DND-41 (cell line): ENCODE results near the gene ROMO1.

ENCODE experiments used
- ATAC-seq: fragments of 200-7000 bp; cut with Tn5 transposase; 3 replicates; pipeline ENCODE4 v1.9.1; 2021; ENCODE audit warnings: low read depth; ENCODE audit not compliant: insufficient read depth
- DNase-seq: peaks from one replicate; pipeline ENCODE4 v3.0.0-alpha.2; 2020
- H2AFZ ChIP-seq: 2 replicates; pipeline ENCODE4 v1.6.0; 2012; ENCODE audit warnings: low read depth, low read length
- H3K27ac ChIP-seq: 2 replicates; pipeline ENCODE4 v1.5.1; 2012; ENCODE audit warnings: low read length, inconsistent platforms
- H3K27me3 ChIP-seq: fragments of 200-600 bp; sonication (generic); 2 replicates; pipeline ENCODE4 v1.6.0; 2012; ENCODE audit warnings: low read length, mild to moderate bottlenecking, inconsistent platforms; ENCODE audit not compliant: insufficient read depth, poor library complexity
- H3K36me3 ChIP-seq: 2 replicates; pipeline ENCODE4 v1.5.1; 2012; ENCODE audit warnings: low read length, inconsistent platforms; ENCODE audit not compliant: insufficient read depth
- H3K4me1 ChIP-seq: 2 replicates; pipeline ENCODE4 v1.5.1; 2012; ENCODE audit warnings: mild to moderate bottlenecking, low read length; ENCODE audit not compliant: insufficient read depth
- H3K4me2 ChIP-seq: 2 replicates; pipeline ENCODE4 v1.6.0; 2012; ENCODE audit warnings: mild to moderate bottlenecking, moderate library complexity, low read length, inconsistent platforms; ENCODE audit not compliant: insufficient read depth
- H3K4me3 ChIP-seq, 2 experiments: fragments of 200-600 bp in 1 of 2; shearing (Covaris generic) in 1 of 2; 2 replicates each; pipeline ENCODE4 v1.5.1; 2012 to 2016; ENCODE audit warnings: inconsistent platforms in 2 of 2, low read length in 2 of 2, mild to moderate bottlenecking in 2 of 2, low read depth in 1 of 2, moderate library complexity in 1 of 2
- H3K79me2 ChIP-seq: 2 replicates; pipeline ENCODE4 v1.6.0; 2012; ENCODE audit warnings: low read length, inconsistent platforms; ENCODE audit not compliant: insufficient read depth
- H3K9ac ChIP-seq: 2 replicates; pipeline ENCODE4 v1.6.0; 2012; ENCODE audit warnings: low read depth, mild to moderate bottlenecking, inconsistent platforms, low read length, moderate library complexity
- H3K9me3 ChIP-seq: 2 replicates; pipeline ENCODE4 v1.5.1; 2012; ENCODE audit warnings: low read length, moderate library complexity, mild to moderate bottlenecking, inconsistent platforms; ENCODE audit not compliant: insufficient read depth, severe bottlenecking
- H4K20me1 ChIP-seq: 2 replicates; pipeline ENCODE4 v1.6.0; 2012; ENCODE audit warnings: low read length; ENCODE audit not compliant: insufficient read depth
- CTCF ChIP-seq: IDR thresholded peaks from 2 replicates; pipeline ENCODE4 v1.5.1; 2012; ENCODE audit warnings: borderline replicate concordance, low read length, moderate library complexity, mild to moderate bottlenecking; ENCODE audit not compliant: poor library complexity, severe bottlenecking; ENCODE audit errors: extremely low read depth
- EZH2 ChIP-seq: IDR thresholded peaks from 3 replicates; pipeline ENCODE4 v1.6.1; 2012; ENCODE audit warnings: borderline replicate concordance, low read depth, mild to moderate bottlenecking, moderate library complexity, low read length, inconsistent platforms; ENCODE audit not compliant: severe bottlenecking

Gene ROMO1

GRCh38 chr20:35652641-35653429 is 46.4 kb upstream of the ROMO1 start:
- peaks cover 100% of the 10 kb centered on the region for H3K79me2 ChIP-seq
- peaks cover 71% of the 10 kb centered on the region for H3K36me3 ChIP-seq
- ATAC-seq = no peak
- DNase-seq = peak; percentile 3
- H3K27ac ChIP-seq = no peak overlapping the region
- peaks cover 80% of the 10 kb centered on the region for H4K20me1 ChIP-seq
- H3K4me2 ChIP-seq = no peak overlapping the region
- no peaks in the 10 kb centered on the region for H3K27me3 ChIP-seq
- no peak overlapping the region for H3K4me3 ChIP-seq
- TF ChIP-seq CTCF (no peak), EZH2 (no peak)
- no peaks in the 10 kb centered on the region for H3K9me3 ChIP-seq
- no peak overlapping the region for H3K9ac ChIP-seq
- no peak overlapping the region for H2AFZ ChIP-seq
- H3K4me1 ChIP-seq = 0 out of 2 replicates have a peak, but pooled peaks cover 9% of the 10 kb centered on the region

GRCh38 chr20:35653430-35653734 is 45.8 kb upstream of the ROMO1 start:
- ATAC-seq (no peak), DNase-seq (no peak)
- H3K9me3 ChIP-seq = no peaks in the 10 kb centered on the region
- 0 out of 2 replicates have a peak, but pooled peaks cover 9% of the 10 kb centered on the region for H3K4me1 ChIP-seq
- no peak overlapping the region for H3K9ac ChIP-seq
- H2AFZ ChIP-seq = no peak overlapping the region
- no peaks in the 10 kb centered on the region for H3K27me3 ChIP-seq
- peaks cover 69% of the 10 kb centered on the region for H3K36me3 ChIP-seq
- H3K4me3 ChIP-seq = no peak overlapping the region
- peaks cover 100% of the 10 kb centered on the region for H3K79me2 ChIP-seq
- TF ChIP-seq EZH2 (no peak), CTCF (no peak)
- H4K20me1 ChIP-seq = peaks cover 83% of the 10 kb centered on the region
- H3K27ac ChIP-seq = no peak overlapping the region
- H3K4me2 ChIP-seq = no peak overlapping the region

GRCh38 chr20:35653893-35654292 is 45.3 kb upstream of the ROMO1 start:
- H4K20me1 ChIP-seq = peaks cover 83% of the 10 kb centered on the region
- DNase-seq = no peak
- H3K36me3 ChIP-seq = peaks cover 68% of the 10 kb centered on the region
- H3K79me2 ChIP-seq = peaks cover 100% of the 10 kb centered on the region
- H3K4me1 ChIP-seq = peaks cover 12% of the 10 kb centered on the region; the same call in 1 of the 2 replicates
- ATAC-seq = no peak
- H3K4me3 ChIP-seq = no peak overlapping the region
- no peaks in the 10 kb centered on the region for H3K27me3 ChIP-seq
- no peak overlapping the region for H2AFZ ChIP-seq
- TF ChIP-seq CTCF (no peak), EZH2 (no peak)
- H3K4me2 ChIP-seq = no peak overlapping the region
- H3K9me3 ChIP-seq = no peaks in the 10 kb centered on the region
- H3K9ac ChIP-seq = no peak overlapping the region
- no peak overlapping the region for H3K27ac ChIP-seq
